ENCODE measurements around the gene GBE1. TPM values are rescaled to one million over a fixed set of nuclear protein-coding genes. Genes with fewer than 3 reads are reported as not detected.

The GBE1 gene
- total and polyA plus RNA-seq, 9 of the 15 experiments (the other 6 are each of a cell fraction or from before 2014, with no cell fraction given) = 7.9 to 25.6 (median 13.1) TPM

DNA sequence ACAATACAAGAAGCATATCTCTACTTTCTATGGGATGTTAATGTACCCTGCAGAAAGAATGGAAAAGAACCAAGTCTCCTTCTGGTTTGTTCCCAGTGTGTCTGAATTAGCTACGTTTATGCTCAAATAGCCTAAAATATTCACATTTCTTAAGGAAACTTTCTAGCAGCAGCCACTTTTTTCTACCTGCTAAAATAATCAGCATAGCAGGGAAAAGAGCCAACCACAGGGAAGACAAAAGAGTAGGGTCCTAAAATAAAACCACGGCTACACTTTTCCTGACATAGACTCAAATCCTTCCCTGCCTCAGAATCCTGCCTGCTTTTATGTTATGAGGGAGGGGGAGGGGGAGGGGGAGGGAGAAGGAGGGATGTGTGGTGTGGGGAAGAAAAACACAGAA, 136.7 kb downstream of the GBE1 start:
- ChIA-PET CTCF (ENCODE audit: low intra/inter-chr PET ratio) (no interaction called here), POLR2A (no interaction called here)
- ATAC-seq (no peak), FAIRE-seq (no peak), DNase-seq (ENCODE audit: extremely low read depth in 1 of 4, low spot score in 3 of 4) (no peak)
- Histone ChIP-seq H3K79me2 (ENCODE audit: control insufficient read depth, insufficient read depth, low read length) (no peaks in the 10 kb centered on the region), H2AFZ (ENCODE audit: low read depth, low read length) (no peak overlapping the region), H3K36me3 (ENCODE audit: control insufficient read depth, insufficient read depth, low read length) (no peaks in the 10 kb centered on the region), H3K4me1 (replicated peaks in 1 of 2; ENCODE audit: control insufficient read depth in 2 of 2, insufficient read depth in 2 of 2, low read length in 2 of 2) (no peaks in the 10 kb centered on the region), H3K4me2 (ENCODE audit: insufficient read depth, low read length) (no peak overlapping the region), H3K9me1 (ENCODE audit: control insufficient read depth, insufficient read depth, low read length) (no peaks in the 10 kb centered on the region), H3K27ac (ENCODE audit: extremely low read depth, low read depth, low read length) (no peak overlapping the region), H3K4me3 (no peak overlapping the region), H4K20me1 (replicated peaks; ENCODE audit: control insufficient read depth, insufficient read depth, low read length) (no peaks in the 10 kb centered on the region), H3K27me3 (ENCODE audit: control insufficient read depth in 2 of 2, insufficient read depth in 2 of 2, low read length in 2 of 2) (no peaks in the 10 kb centered on the region), H3K9ac (ENCODE audit: insufficient read depth in 1 of 2, low read depth in 2 of 2, low read length in 2 of 2) (no peak overlapping the region), H3K9me3 (replicated peaks; ENCODE audit: control insufficient read depth, insufficient read depth, low read depth, low read length) (no peaks in the 10 kb centered on the region)
- BruUV-seq (replicated peaks) = no TSS peak
- TF ChIP-seq CSDE1 (IDR thresholded peaks at IDR 0.05) = no peak
- no peak for TF ChIP-seq ZNF668 (CRISPR knock-in tag; IDR thresholded peaks at IDR 0.05)
- no peak for TF ChIP-seq PCBP2 (IDR thresholded peaks at IDR 0.05; ENCODE audit: low read depth, low read length, poor library complexity, severe bottlenecking)
- no peak for TF ChIP-seq ZNF778 (CRISPR knock-in tag; IDR thresholded peaks at IDR 0.05)
- no peak for TF ChIP-seq TRIM24 (IDR thresholded peaks at IDR 0.05)
- no peak for TF ChIP-seq ZNF830 (CRISPR knock-in tag; IDR thresholded peaks at IDR 0.05)
- no peak for TF ChIP-seq MAZ (CRISPR knock-in tag; conservative IDR thresholded peaks at IDR 0.05 in 1 of 2, IDR thresholded peaks at IDR 0.05 in 1 of 2)
- TF ChIP-seq SNIP1 (IDR thresholded peaks at IDR 0.05; ENCODE audit: low read depth) = no peak
- no peak for TF ChIP-seq NR4A1 (CRISPR knock-in tag; IDR thresholded peaks at IDR 0.05)
- no peak for TF ChIP-seq NR4A1 (tag; IDR thresholded peaks at IDR 0.05)
- no peak for TF ChIP-seq ELF1 (tag; IDR thresholded peaks at IDR 0.05)
- no peak for TF ChIP-seq ZNF212 (CRISPR knock-in tag; IDR thresholded peaks at IDR 0.05)
- no peak for TF ChIP-seq ARHGAP35 (IDR thresholded peaks at IDR 0.05; ENCODE audit: partially characterized antibody)
- TF ChIP-seq, protein P1, sequence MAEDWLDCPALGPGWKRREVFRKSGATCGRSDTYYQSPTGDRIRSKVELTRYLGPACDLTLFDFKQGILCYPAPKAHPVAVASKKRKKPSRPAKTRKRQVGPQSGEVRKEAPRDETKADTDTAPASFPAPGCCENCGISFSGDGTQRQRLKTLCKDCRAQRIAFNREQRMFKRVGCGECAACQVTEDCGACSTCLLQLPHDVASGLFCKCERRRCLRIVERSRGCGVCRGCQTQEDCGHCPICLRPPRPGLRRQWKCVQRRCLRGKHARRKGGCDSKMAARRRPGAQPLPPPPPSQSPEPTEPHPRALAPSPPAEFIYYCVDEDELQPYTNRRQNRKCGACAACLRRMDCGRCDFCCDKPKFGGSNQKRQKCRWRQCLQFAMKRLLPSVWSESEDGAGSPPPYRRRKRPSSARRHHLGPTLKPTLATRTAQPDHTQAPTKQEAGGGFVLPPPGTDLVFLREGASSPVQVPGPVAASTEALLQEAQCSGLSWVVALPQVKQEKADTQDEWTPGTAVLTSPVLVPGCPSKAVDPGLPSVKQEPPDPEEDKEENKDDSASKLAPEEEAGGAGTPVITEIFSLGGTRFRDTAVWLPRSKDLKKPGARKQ (CRISPR knock-in tag; IDR thresholded peaks at IDR 0.05) = no peak
- TF ChIP-seq BRCA1 (IDR thresholded peaks at IDR 0.05) = no peak
- no peak for TF ChIP-seq BRCA1 (CRISPR knock-in tag; IDR thresholded peaks at IDR 0.05)
- TF ChIP-seq ADNP (tag; IDR thresholded peaks at IDR 0.05) = no peak
- TF ChIP-seq DMBX1 (CRISPR knock-in tag; IDR thresholded peaks at IDR 0.05; ENCODE audit: borderline replicate concordance) = no peak
- TF ChIP-seq, protein P2, sequence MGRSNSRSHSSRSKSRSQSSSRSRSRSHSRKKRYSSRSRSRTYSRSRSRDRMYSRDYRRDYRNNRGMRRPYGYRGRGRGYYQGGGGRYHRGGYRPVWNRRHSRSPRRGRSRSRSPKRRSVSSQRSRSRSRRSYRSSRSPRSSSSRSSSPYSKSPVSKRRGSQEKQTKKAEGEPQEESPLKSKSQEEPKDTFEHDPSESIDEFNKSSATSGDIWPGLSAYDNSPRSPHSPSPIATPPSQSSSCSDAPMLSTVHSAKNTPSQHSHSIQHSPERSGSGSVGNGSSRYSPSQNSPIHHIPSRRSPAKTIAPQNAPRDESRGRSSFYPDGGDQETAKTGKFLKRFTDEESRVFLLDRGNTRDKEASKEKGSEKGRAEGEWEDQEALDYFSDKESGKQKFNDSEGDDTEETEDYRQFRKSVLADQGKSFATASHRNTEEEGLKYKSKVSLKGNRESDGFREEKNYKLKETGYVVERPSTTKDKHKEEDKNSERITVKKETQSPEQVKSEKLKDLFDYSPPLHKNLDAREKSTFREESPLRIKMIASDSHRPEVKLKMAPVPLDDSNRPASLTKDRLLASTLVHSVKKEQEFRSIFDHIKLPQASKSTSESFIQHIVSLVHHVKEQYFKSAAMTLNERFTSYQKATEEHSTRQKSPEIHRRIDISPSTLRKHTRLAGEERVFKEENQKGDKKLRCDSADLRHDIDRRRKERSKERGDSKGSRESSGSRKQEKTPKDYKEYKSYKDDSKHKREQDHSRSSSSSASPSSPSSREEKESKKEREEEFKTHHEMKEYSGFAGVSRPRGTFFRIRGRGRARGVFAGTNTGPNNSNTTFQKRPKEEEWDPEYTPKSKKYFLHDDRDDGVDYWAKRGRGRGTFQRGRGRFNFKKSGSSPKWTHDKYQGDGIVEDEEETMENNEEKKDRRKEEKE (IDR thresholded peaks at IDR 0.05; ENCODE audit: borderline replicate concordance in 1 of 2, control insufficient read depth in 1 of 2, low read depth in 2 of 2, low read length in 1 of 2) = no peak
- in situ Hi-C loops (cut with MboI) (no loop called here), intact Hi-C loops (cut with micrococcal nuclease) (no loop called here)
- 36% methylated on average over 2 of the region's 2 CpGs for WGBS (ENCODE audit: insufficient coverage, low coverage, missing lambda C conversion rate)
